Ishikawa (cell line): Measurements from ENCODE around the gene SMYD4.

Experiments
- CEBPB ChIP-seq: IDR thresholded peaks from 2 replicates; pipeline ENCODE4 v1.6.1; 2012
- CREB1 ChIP-seq: IDR thresholded peaks from 2 replicates; pipeline ENCODE4 v1.6.1; 2012; ENCODE audit warnings: low read depth
- EGR1 ChIP-seq: IDR thresholded peaks from 2 replicates; pipeline ENCODE4 v1.6.1; 2012
- EP300 ChIP-seq: IDR thresholded peaks from 2 replicates; pipeline ENCODE4 v1.6.1; 2012; ENCODE audit warnings: borderline replicate concordance
- FOXM1 ChIP-seq: IDR thresholded peaks from 2 replicates; pipeline ENCODE4 v1.6.1; 2012; ENCODE audit warnings: low read depth, borderline replicate concordance
- MAX ChIP-seq: IDR thresholded peaks from 2 replicates; pipeline ENCODE4 v1.6.1; 2012
- NFIC ChIP-seq: IDR thresholded peaks from 2 replicates; pipeline ENCODE4 v1.6.1; 2012
- RAD21 ChIP-seq: IDR thresholded peaks from 2 replicates; pipeline ENCODE4 v1.6.1; 2012; ENCODE audit warnings: low read depth
- REST ChIP-seq: IDR thresholded peaks from 2 replicates; pipeline ENCODE4 v1.6.1; 2012; ENCODE audit warnings: low read depth, mild to moderate bottlenecking
- TAF1 ChIP-seq: IDR thresholded peaks from 2 replicates; pipeline ENCODE4 v1.6.1; 2012; ENCODE audit warnings: low read depth, mild to moderate bottlenecking
- TCF12 ChIP-seq: IDR thresholded peaks from 2 replicates; pipeline ENCODE4 v1.6.1; 2012; ENCODE audit warnings: low read depth
- TEAD4 ChIP-seq: IDR thresholded peaks from 2 replicates; pipeline ENCODE4 v1.6.1; 2012
- USF1 ChIP-seq: IDR thresholded peaks from 2 replicates; pipeline ENCODE4 v1.6.1; 2012
- YY1 ChIP-seq: IDR thresholded peaks from 2 replicates; pipeline ENCODE4 v1.6.1; 2012; ENCODE audit warnings: low read depth
- ZBTB7A ChIP-seq: IDR thresholded peaks from 2 replicates; pipeline ENCODE4 v1.6.1; 2012; ENCODE audit warnings: low read depth

Gene SMYD4

GRCh38 chr17:1745513-1746020 is 84.1 kb downstream of the SMYD4 start:
- TF ChIP-seq ZBTB7A (no peak), MAX (no peak), EP300 (no peak), TEAD4 (no peak), CREB1 (no peak), TAF1 (no peak), CEBPB (no peak), RAD21 (no peak), USF1 (no peak), EGR1 (no peak), NFIC (no peak), FOXM1 (no peak), YY1 (no peak), TCF12 (no peak), REST (no peak)

- TF ChIP-seq MAX (no peak), ZBTB7A (no peak), REST (no peak), TCF12 (no peak), CEBPB (no peak), EP300 (no peak), FOXM1 (no peak), USF1 (no peak), CREB1 (no peak), NFIC (no peak), YY1 (no peak), EGR1 (no peak), TAF1 (no peak), TEAD4 (no peak), RAD21 (no peak)
Observed at GRCh38 chr17:1744551-1745512, 84.9 kb downstream of the SMYD4 start.

GRCh38 chr17:1743088-1743439 is 86.6 kb downstream of the SMYD4 start:
- TF ChIP-seq CEBPB = no peak
- no peak for TF ChIP-seq REST
- TF ChIP-seq ZBTB7A = no peak
- no peak for TF ChIP-seq EGR1
- TF ChIP-seq YY1 = no peak

- TF ChIP-seq TCF12 = no peak
- TF ChIP-seq NFIC = no peak
- TF ChIP-seq TAF1 = no peak
- no peak for TF ChIP-seq CEBPB
- TF ChIP-seq RAD21 = no peak
- no peak for TF ChIP-seq CREB1
- no peak for TF ChIP-seq MAX
- no peak for TF ChIP-seq FOXM1
- no peak for TF ChIP-seq YY1
- TF ChIP-seq EP300 = no peak
- TF ChIP-seq REST = no peak
- no peak for TF ChIP-seq USF1
- no peak for TF ChIP-seq TEAD4
- no peak for TF ChIP-seq EGR1
- no peak for TF ChIP-seq ZBTB7A
Observed at GRCh38 chr17:1742371-1743087, 87.2 kb downstream of the SMYD4 start, which contains the start of gene SERPINF2. TSS of gene SERPINF2 (plus strand) at chr17:1742871. CDS start at chr17:1744996, 2,125 bp downstream.
